WERI-Rb-1 (cell line): ENCODE data around the gene IGFL1.
"Not testable (repeated sequence)": the region's sequence is repeated elsewhere in the genome, so short reads cannot be mapped to it uniquely, and the experiment has no call there.

Experiments used
- DNase-seq: peaks from one replicate; pipeline ENCODE4 v3.0.0-alpha.2; 2020
- H3K27ac ChIP-seq: fragments of 250-450 bp; sonication (Bioruptor Pico); 2 replicates; pipeline ENCODE4 v1.5.1; 2020; ENCODE audit warnings: mild to moderate bottlenecking, moderate library complexity
- H3K27me3 ChIP-seq: fragments of 250-450 bp; sonication (Bioruptor Pico); 2 replicates; pipeline ENCODE4 v1.5.1; 2021; ENCODE audit warnings: mild to moderate bottlenecking, low read depth, moderate library complexity; ENCODE audit not compliant: insufficient read depth, severe bottlenecking
- H3K36me3 ChIP-seq: fragments of 250-450 bp; sonication (Bioruptor Pico); 2 replicates; pipeline ENCODE4 v1.5.1; 2020; ENCODE audit warnings: mild to moderate bottlenecking, moderate library complexity
- H3K4me3 ChIP-seq: 2 replicates; pipeline ENCODE4 v1.5.1; 2011; ENCODE audit warnings: low read depth, mild to moderate bottlenecking, control low read depth, low read length
- H3K9me3 ChIP-seq: fragments of 250-450 bp; sonication (Bioruptor Pico); 2 replicates; pipeline ENCODE4 v1.5.1; 2021; ENCODE audit warnings: mild to moderate bottlenecking, moderate library complexity; ENCODE audit not compliant: severe bottlenecking
- CTCF ChIP-seq: IDR thresholded peaks from 2 replicates; pipeline ENCODE4 v1.5.1; 2011; ENCODE audit warnings: low read depth, mild to moderate bottlenecking, control low read depth, inconsistent platforms, low read length

The IGFL1 gene

GRCh38 chr19:46225558-46226004, 4.0 kb upstream of the IGFL1 start:
- H3K9me3 ChIP-seq, result no peaks in the 10 kb centered on the region
- no peak overlapping the region for H3K27ac ChIP-seq
- no peak for DNase-seq
- no peak overlapping the region for H3K4me3 ChIP-seq
- no peaks in the 10 kb centered on the region for H3K36me3 ChIP-seq
- TF ChIP-seq CTCF, result no peak
- no peaks in the 10 kb centered on the region for H3K27me3 ChIP-seq

- no peak for DNase-seq
- Histone ChIP-seq H3K9me3 (no peaks in the 10 kb centered on the region), H3K4me3 (no peak overlapping the region), H3K36me3 (no peaks in the 10 kb centered on the region), H3K27ac (no peak overlapping the region), H3K27me3 (no peaks in the 10 kb centered on the region)
- no peak for TF ChIP-seq CTCF
Measured at GRCh38 chr19:46226438-46226973, 3.0 kb upstream of the IGFL1 start.

- no peak for TF ChIP-seq CTCF
- Histone ChIP-seq H3K27me3 (no peaks in the 10 kb centered on the region), H3K27ac (no peak overlapping the region)
Measured at GRCh38 chr19:46232029-46232428, 2.5 kb downstream of the IGFL1 start.

GRCh38 chr19:46232468-46232867, 2.9 kb downstream of the IGFL1 start:
- no peak overlapping the region for H3K4me3 ChIP-seq
- no peak for DNase-seq
- no peaks in the 10 kb centered on the region for H3K36me3 ChIP-seq
- H3K27me3 ChIP-seq, result no peaks in the 10 kb centered on the region
- no peaks in the 10 kb centered on the region for H3K9me3 ChIP-seq
- TF ChIP-seq CTCF, result no peak
- H3K27ac ChIP-seq, result no peak overlapping the region

More at GRCh38 chr19:46232029-46232428, 2.5 kb downstream of the IGFL1 start:
- no peak for DNase-seq
- Histone ChIP-seq H3K36me3 (no peaks in the 10 kb centered on the region), H3K4me3 (no peak overlapping the region), H3K9me3 (no peaks in the 10 kb centered on the region)

GRCh38 chr19:46232938-46233621, 3.5 kb downstream of the IGFL1 start:
- H3K27me3 ChIP-seq, result no peaks in the 10 kb centered on the region
- TF ChIP-seq CTCF, result no peak
- H3K4me3 ChIP-seq, result no peak overlapping the region
- H3K36me3 ChIP-seq, result no peaks in the 10 kb centered on the region
- H3K27ac ChIP-seq, result no peak overlapping the region
- H3K9me3 ChIP-seq, result no peaks in the 10 kb centered on the region
- no peak for DNase-seq

- H3K27me3 ChIP-seq, H3K4me3 ChIP-seq, H3K9me3 ChIP-seq, H3K36me3 ChIP-seq, H3K27ac ChIP-seq, DNase-seq: not testable (repeated sequence)
Measured at GRCh38 chr19:46233871-46234270, 4.3 kb downstream of the IGFL1 start.

- H3K27me3 ChIP-seq, result not testable (repeated sequence)
Measured at GRCh38 chr19:46238141-46238540, 8.6 kb downstream of the IGFL1 start.

More at GRCh38 chr19:46238141-46238540, 8.6 kb downstream of the IGFL1 start:
- H3K27ac ChIP-seq, H3K4me3 ChIP-seq, H3K36me3 ChIP-seq, H3K9me3 ChIP-seq, DNase-seq: not testable (repeated sequence)
